ENCODE results near the gene PRR22.
"Not testable (repeated sequence)": the region's sequence is repeated elsewhere in the genome, so short reads cannot be mapped to it uniquely, and the experiment has no call there.

PRR22 gene

GRCh38 chr19:5733172-5733571, 51.4 kb downstream of the PRR22 start:
- not testable (repeated sequence) for H3K4me1 ChIP-seq (ENCODE audit: control insufficient read depth in 1 of 2, insufficient read depth in 2 of 2, low read length in 2 of 2); H3K27me3 ChIP-seq (ENCODE audit: low read depth, low read length); H3K9me3 ChIP-seq (ENCODE audit: control insufficient read depth in 1 of 2, low read length in 2 of 2); H3K4me3 ChIP-seq (ENCODE audit: low read depth in 1 of 2, low read length in 2 of 2); H3K36me3 ChIP-seq (ENCODE audit: control insufficient read depth in 1 of 2, insufficient read depth in 2 of 2, low read length in 2 of 2); H3K27ac ChIP-seq (ENCODE audit: low read length)
